Erythroblast (primary cell): Measurements from ENCODE around the gene SORL1-AS1.

ENCODE experiments used
- GATA1 ChIP-seq: IDR thresholded peaks from 2 replicates; pipeline ENCODE4 v1.6.1; 2011; ENCODE audit warnings: low read depth, mild to moderate bottlenecking, control low read depth, low read length, moderate library complexity
- POLR2A ChIP-seq: IDR thresholded peaks from 2 replicates; pipeline ENCODE4 v1.6.1; 2011; ENCODE audit warnings: mild to moderate bottlenecking, low read length

DNA sequence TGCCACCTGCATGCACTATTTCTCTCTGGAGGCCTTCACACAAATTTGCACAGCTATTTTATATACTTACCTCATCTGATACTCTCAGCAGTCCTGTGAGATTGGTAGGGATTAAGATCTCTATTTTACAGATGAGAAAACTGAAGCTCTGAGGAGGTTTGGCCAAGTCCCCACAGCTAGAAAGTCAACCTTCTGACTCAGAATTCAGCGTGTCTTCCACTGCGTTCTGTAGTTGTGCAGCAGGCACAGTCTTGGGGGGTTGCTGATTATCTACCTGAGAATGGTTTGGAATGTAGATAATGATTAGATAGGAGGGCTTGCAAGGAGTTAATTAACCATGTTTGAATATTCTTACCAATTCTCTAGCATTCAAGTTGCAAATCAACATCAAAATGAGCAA lies 3.1 kb downstream of the SORL1-AS1 start:
- TF ChIP-seq POLR2A (no peak), GATA1 (no peak)
